HG03103 (cell line): ENCODE results near the gene POLR2F.

Experiments used
- ATAC-seq: cut with Tn5 transposase; IDR thresholded peaks from one replicate; pipeline ENCODE4 v1.9.1; 2021; ENCODE audit warnings: low read depth; ENCODE audit not compliant: unreplicated experiment

Gene POLR2F

GRCh38 chr22:37996515-37997246, 43.2 kb downstream of the POLR2F start:
- no peak for ATAC-seq

- ATAC-seq: no peak
Measured at GRCh38 chr22:37998543-37998942, 45.0 kb downstream of the POLR2F start.

GRCh38 chr22:37999236-37999635, 45.7 kb downstream of the POLR2F start:
- no peak for ATAC-seq

GRCh38 chr22:37999640-38000272, 46.3 kb downstream of the POLR2F start:
- no peak for ATAC-seq

GRCh38 chr22:38005943-38006342, 52.4 kb downstream of the POLR2F start:
- no peak for ATAC-seq

- ATAC-seq: no peak
Measured at GRCh38 chr22:38006906-38007305, 53.4 kb downstream of the POLR2F start.

- no peak for ATAC-seq
Measured at GRCh38 chr22:38007330-38007902, 53.9 kb downstream of the POLR2F start.

GRCh38 chr22:38009000-38009806, 55.7 kb downstream of the POLR2F start:
- ATAC-seq: no peak

GRCh38 chr22:38012604-38013072, 59.1 kb downstream of the POLR2F start:
- no peak for ATAC-seq

- ATAC-seq: no peak
Measured at GRCh38 chr22:38014083-38014482, 60.6 kb downstream of the POLR2F start.

GRCh38 chr22:38016182-38017151, 63.0 kb downstream of the POLR2F start:
- no peak for ATAC-seq

- ATAC-seq: no peak
Measured at GRCh38 chr22:38017272-38017920, 63.9 kb downstream of the POLR2F start.

- no peak for ATAC-seq
Measured at GRCh38 chr22:38017939-38018885, 64.7 kb downstream of the POLR2F start.
